RWPE2 (cell line): ENCODE measurements around the gene ASCL5.

ENCODE experiments used
- ATAC-seq: fragments of 200-7000 bp; cut with Tn5 transposase; 3 replicates; pipeline ENCODE4 v1.9.1; 2021; ENCODE audit warnings: low read depth
- DNase-seq: peaks from one replicate; pipeline ENCODE4 v3.0.0-alpha.2; 2020; ENCODE audit warnings: low spot score
- H3K27ac ChIP-seq: fragments of 450-650 bp; 2 replicates; pipeline ENCODE4 v1.5.1; 2017; ENCODE audit warnings: mild to moderate bottlenecking; ENCODE audit not compliant: poor library complexity, severe bottlenecking
- H3K27me3 ChIP-seq: fragments of 250-450 bp; sonication (Bioruptor Pico); 2 replicates; pipeline ENCODE4 v1.5.1; 2021; ENCODE audit warnings: mild to moderate bottlenecking, moderate library complexity; ENCODE audit not compliant: insufficient read depth, poor library complexity, severe bottlenecking
- H3K36me3 ChIP-seq: fragments of 250-450 bp; sonication (Bioruptor Pico); 2 replicates; pipeline ENCODE4 v1.5.1; 2020; ENCODE audit warnings: low read depth, mild to moderate bottlenecking, moderate library complexity
- H3K4me1 ChIP-seq: fragments of 250-450 bp; sonication (Bioruptor Pico); 2 replicates; pipeline ENCODE4 v1.5.1; 2021; ENCODE audit warnings: mild to moderate bottlenecking, moderate library complexity; ENCODE audit not compliant: insufficient read depth, poor library complexity, severe bottlenecking
- H3K4me3 ChIP-seq: fragments of 250-450 bp; sonication (Bioruptor Pico); 2 replicates; pipeline ENCODE4 v1.5.1; 2021; ENCODE audit warnings: mild to moderate bottlenecking, moderate library complexity; ENCODE audit not compliant: severe bottlenecking
- H3K9me3 ChIP-seq: fragments of 250-450 bp; sonication (Bioruptor Pico); 2 replicates; pipeline ENCODE4 v1.5.1; 2021; ENCODE audit warnings: mild to moderate bottlenecking, moderate library complexity; ENCODE audit not compliant: severe bottlenecking
- CTCF ChIP-seq: fragments of 450-650 bp; IDR thresholded peaks from one replicate; pipeline ENCODE4 v1.5.1; 2017; ENCODE audit warnings: mild to moderate bottlenecking, moderate library complexity; ENCODE audit not compliant: poor library complexity, severe bottlenecking

ASCL5 gene

GRCh38 chr1:201172326-201172725 lies 45.3 kb upstream of the ASCL5 start:
- no peak overlapping the region for H3K4me3 ChIP-seq
- DNase-seq, result no peak
- no peaks in the 10 kb centered on the region for H3K9me3 ChIP-seq
- no peak for TF ChIP-seq CTCF
- no peaks in the 10 kb centered on the region for H3K27me3 ChIP-seq
- H3K4me1 ChIP-seq, result peaks cover 14% of the 10 kb centered on the region
- H3K27ac ChIP-seq, result no peak overlapping the region
- no peak for ATAC-seq
- no peaks in the 10 kb centered on the region for H3K36me3 ChIP-seq

GRCh38 chr1:201171063-201172036 lies 44.4 kb upstream of the ASCL5 start:
- H3K4me1 ChIP-seq, result peaks cover 14% of the 10 kb centered on the region

GRCh38 chr1:201170533-201171062 lies 43.6 kb upstream of the ASCL5 start:
- H3K4me1 ChIP-seq, result peaks cover 14% of the 10 kb centered on the region
- no peak for TF ChIP-seq CTCF

More at GRCh38 chr1:201171063-201172036, 44.4 kb upstream of the ASCL5 start:
- Histone ChIP-seq H3K4me3 (peak overlapping the region; percentile 32), H3K9me3 (no peaks in the 10 kb centered on the region), H3K36me3 (no peaks in the 10 kb centered on the region), H3K27me3 (no peaks in the 10 kb centered on the region), H3K27ac (no peak overlapping the region)
- DNase-seq (no peak), ATAC-seq (no peak; the same call in 1 of the 3 replicates)
- TF ChIP-seq CTCF, result peak; percentile 30

GRCh38 chr1:201169971-201170532 lies 43.1 kb upstream of the ASCL5 start:
- ATAC-seq, result no peak
- peak overlapping the region; percentile 11 for H3K27ac ChIP-seq
- no peaks in the 10 kb centered on the region for H3K9me3 ChIP-seq
- DNase-seq, result no peak
- H3K4me3 ChIP-seq, result peak overlapping the region; percentile 32
- TF ChIP-seq CTCF, result no peak
- no peaks in the 10 kb centered on the region for H3K27me3 ChIP-seq
- no peaks in the 10 kb centered on the region for H3K36me3 ChIP-seq
- peaks cover 14% of the 10 kb centered on the region for H3K4me1 ChIP-seq

More at GRCh38 chr1:201170533-201171062, 43.6 kb upstream of the ASCL5 start:
- H3K9me3 ChIP-seq, result no peaks in the 10 kb centered on the region
- peak; percentile 97 for ATAC-seq
- H3K27ac ChIP-seq, result peak overlapping the region; percentile 11
- no peaks in the 10 kb centered on the region for H3K27me3 ChIP-seq
- H3K36me3 ChIP-seq, result no peaks in the 10 kb centered on the region
- peak; percentile 95 for DNase-seq
- H3K4me3 ChIP-seq, result peak overlapping the region; percentile 32
